H9 (cell line): ENCODE results near the gene PRKAG3. TPM values are rescaled to one million over a fixed set of nuclear protein-coding genes. Genes with fewer than 3 reads are reported as not detected.

Experiments used
- DNase-seq: peaks from one replicate; pipeline ENCODE4 v3.0.0-alpha.2; 2017
- H2AFZ ChIP-seq: one replicate; pipeline ENCODE4 v1.6.1; 2013; ENCODE audit warnings: mild to moderate bottlenecking, low read length, control low read depth, moderate library complexity
- H2AK5ac ChIP-seq: 2 replicates; pipeline ENCODE4 v1.6.1; 2013; ENCODE audit warnings: low read length, control low read depth, mixed read lengths; ENCODE audit not compliant: insufficient read length
- H2BK120ac ChIP-seq: one replicate; pipeline ENCODE4 v1.6.1; 2013; ENCODE audit warnings: low read depth, mild to moderate bottlenecking, low read length, control low read depth, inconsistent platforms; ENCODE audit not compliant: poor library complexity, severe bottlenecking
- H2BK12ac ChIP-seq: 2 replicates; pipeline ENCODE4 v1.6.1; 2013; ENCODE audit warnings: low read length, control low read depth, mixed read lengths, low read depth; ENCODE audit not compliant: insufficient read length
- H2BK15ac ChIP-seq: 2 replicates; pipeline ENCODE4 v1.6.1; 2013; ENCODE audit warnings: low read depth, low read length, control low read depth
- H2BK20ac ChIP-seq: one replicate; pipeline ENCODE4 v1.6.1; 2013; ENCODE audit warnings: low read depth, mild to moderate bottlenecking, low read length, control low read depth, inconsistent platforms; ENCODE audit not compliant: poor library complexity, severe bottlenecking
- H2BK5ac ChIP-seq: 2 replicates; pipeline ENCODE4 v1.6.1; 2013; ENCODE audit warnings: low read length, control low read depth, mixed read lengths; ENCODE audit not compliant: insufficient read length
- H3K14ac ChIP-seq: 2 replicates; pipeline ENCODE4 v1.6.1; 2013; ENCODE audit warnings: low read length, control low read depth; ENCODE audit not compliant: insufficient read depth
- H3K18ac ChIP-seq: 2 replicates; pipeline ENCODE4 v1.6.1; 2013; ENCODE audit warnings: low read depth, mild to moderate bottlenecking, mixed read lengths, low read length, control low read depth; ENCODE audit not compliant: insufficient read length
- H3K23ac ChIP-seq: 2 replicates; pipeline ENCODE4 v1.6.1; 2013; ENCODE audit warnings: low read length, control low read depth, mixed read lengths, low read depth; ENCODE audit not compliant: insufficient read length
- H3K23me2 ChIP-seq: 2 replicates; pipeline ENCODE4 v1.6.1; 2013; ENCODE audit warnings: low read depth, mild to moderate bottlenecking, mixed read lengths, low read length, control low read depth; ENCODE audit not compliant: insufficient read length, poor library complexity, severe bottlenecking
- H3K27ac ChIP-seq: 2 replicates; pipeline ENCODE4 v1.5.1; 2013; ENCODE audit warnings: low read length, control low read depth, mixed read lengths, low read depth; ENCODE audit not compliant: insufficient read length
- H3K27me3 ChIP-seq: 2 replicates; pipeline ENCODE4 v1.6.1; 2013; ENCODE audit warnings: low read length, control low read depth, inconsistent platforms; ENCODE audit not compliant: insufficient read depth
- H3K4ac ChIP-seq: 2 replicates; pipeline ENCODE4 v1.6.1; 2013; ENCODE audit warnings: low read depth, mild to moderate bottlenecking, control low read depth, inconsistent platforms, low read length, moderate library complexity
- H3K4me1 ChIP-seq: 2 replicates; pipeline ENCODE4 v1.6.1; 2013; ENCODE audit warnings: low read length, control low read depth, inconsistent platforms; ENCODE audit not compliant: insufficient read depth
- H3K4me2 ChIP-seq: 2 replicates; pipeline ENCODE4 v1.6.1; 2013; ENCODE audit warnings: low read length, control low read depth, mixed read lengths; ENCODE audit not compliant: insufficient read length, insufficient read depth
- H3K56ac ChIP-seq: 2 replicates; pipeline ENCODE4 v1.6.1; 2013; ENCODE audit warnings: low read depth, mild to moderate bottlenecking, mixed read lengths, low read length, control low read depth; ENCODE audit not compliant: insufficient read length
- H3K79me1 ChIP-seq: 2 replicates; pipeline ENCODE4 v1.6.1; 2013; ENCODE audit warnings: low read depth, mild to moderate bottlenecking, moderate library complexity, low read length, control low read depth, inconsistent platforms; ENCODE audit not compliant: insufficient read depth, poor library complexity, severe bottlenecking
- H3K79me2 ChIP-seq: 2 replicates; pipeline ENCODE4 v1.6.1; 2013; ENCODE audit warnings: low read length, control low read depth, inconsistent platforms; ENCODE audit not compliant: insufficient read depth
- H3K9ac ChIP-seq: 2 replicates; pipeline ENCODE4 v1.6.1; 2013; ENCODE audit warnings: low read length, control low read depth, mixed read lengths; ENCODE audit not compliant: insufficient read length; ENCODE audit errors: extremely low read depth
- H3K9me3 ChIP-seq: one replicate; pipeline ENCODE4 v1.6.1; 2013; ENCODE audit warnings: low read depth, low read length, inconsistent platforms; ENCODE audit not compliant: control insufficient read depth
- H3T11ph ChIP-seq: one replicate; pipeline ENCODE4 v1.6.1; 2013; ENCODE audit warnings: mild to moderate bottlenecking, low read length, control low read depth, inconsistent platforms
- H4K20me1 ChIP-seq: one replicate; pipeline ENCODE4 v1.6.1; 2013; ENCODE audit not compliant: control insufficient read depth, insufficient read length, insufficient read depth
- H4K5ac ChIP-seq: 2 replicates; pipeline ENCODE4 v1.6.1; 2013; ENCODE audit warnings: low read depth, mild to moderate bottlenecking, mixed read lengths, low read length, control low read depth; ENCODE audit not compliant: insufficient read length
- H4K8ac ChIP-seq: replicated peaks from 2 replicates; pipeline ENCODE4 v1.6.1; 2013; ENCODE audit warnings: low read length, control low read depth, mixed read lengths, low read depth; ENCODE audit not compliant: insufficient read length
- H4K91ac ChIP-seq: 2 replicates; pipeline ENCODE4 v1.6.1; 2013; ENCODE audit warnings: low read depth, mild to moderate bottlenecking, moderate library complexity, mixed read lengths, low read length, control low read depth; ENCODE audit not compliant: insufficient read length
- H3K27ac Mint-ChIP-seq, 3 experiments: 2 replicates in 2 of 3; 3 replicates in 1 of 3; pipeline ENCODE4 v1.8.0; 2020 to 2021; ENCODE audit warnings: mixed read lengths in 3 of 3, mild to moderate bottlenecking in 1 of 3, moderate library complexity in 1 of 3
- H3K27me3 Mint-ChIP-seq: 2 replicates; pipeline ENCODE4 v1.8.0; 2021; ENCODE audit warnings: low read depth, mild to moderate bottlenecking, moderate library complexity, mixed read lengths
- H3K36me3 Mint-ChIP-seq, 3 experiments: 2 replicates in 2 of 3; 3 replicates in 1 of 3; pipeline ENCODE4 v1.8.0; 2020 to 2021; ENCODE audit warnings: low read depth in 3 of 3, mixed read lengths in 3 of 3; ENCODE audit not compliant: insufficient read depth in 1 of 3
- H3K4me1 Mint-ChIP-seq, 2 experiments: 2 replicates each; pipeline ENCODE4 v1.8.0; 2020; ENCODE audit warnings: mixed read lengths in 2 of 2
- H3K4me3 Mint-ChIP-seq, 2 experiments: 2 replicates in 1 of 2; 3 replicates in 1 of 2; pipeline ENCODE4 v1.8.0; 2020 to 2021; ENCODE audit warnings: mild to moderate bottlenecking in 2 of 2, mixed read lengths in 2 of 2, moderate library complexity in 1 of 2
- H3K9me3 Mint-ChIP-seq, 2 experiments: 2 replicates in 1 of 2; 3 replicates in 1 of 2; pipeline ENCODE4 v1.8.0; 2020; ENCODE audit warnings: mild to moderate bottlenecking in 2 of 2, mixed read lengths in 2 of 2, moderate library complexity in 1 of 2
- CTCF ChIP-seq: fragments of 200-600 bp; sonication (generic); conservative IDR thresholded peaks from 3 replicates; pipeline ENCODE4 v1.8.0; 2021; ENCODE audit warnings: antibody characterized with exemption, mild to moderate bottlenecking
- WGBS: extraction: QIAGEN DNeasy Blood & Tissue Kit; methylation state at CpG from one replicate; pipeline ENCODE4 v1.1.7; 2013; ENCODE audit warnings: missing lambda C conversion rate, low lambda C conversion rate, mixed read lengths; ENCODE audit not compliant: insufficient read length; ENCODE audit errors: extremely low coverage; 5-methylcytosine and 5-hydroxymethylcytosine counted together
- total RNA-seq: library from RNA; stranded (reverse); gene quantifications from 2 replicates; pipeline ENCODE4 v1.2.1, GENCODE V29; 2021

The PRKAG3 gene
- total RNA-seq, 1 experiment from 2014 or later = not detected

GRCh38 chr2:218880102-218880858 lies 48.7 kb upstream of the PRKAG3 start, which contains the start of gene WNT10A:
Gene WNT10A (plus strand): TSS chr2:218880852. CDS start chr2:218880996, 144 bp downstream.
- Histone ChIP-seq H3K56ac (no peak within 1 kb of the TSS), H4K91ac (no peak within 1 kb of the TSS), H2BK120ac (no peak within 1 kb of the TSS), H3K27ac (no peak within 1 kb of the TSS), H3K79me1 (no peaks in the 10 kb centered on the region), H2AK5ac (no peak within 1 kb of the TSS), H3K4me1 (no peaks in the 10 kb centered on the region), H3K23ac (no peak within 1 kb of the TSS), H2BK12ac (no peak within 1 kb of the TSS), H3K4me2 (peak within 1 kb of the TSS; percentile 14), H4K20me1 (peaks cover 2% of the 10 kb centered on the region), H3K18ac (no peak within 1 kb of the TSS), H3K23me2 (no peaks in the 10 kb centered on the region), H3T11ph (no peak within 1 kb of the TSS), H3K4ac (no peak within 1 kb of the TSS), H3K9me3 (no peaks in the 10 kb centered on the region), H3K79me2 (no peaks in the 10 kb centered on the region), H4K8ac (no peak within 1 kb of the TSS), H2BK20ac (no peak within 1 kb of the TSS), H4K5ac (no peak within 1 kb of the TSS), H3K14ac (no peak within 1 kb of the TSS), H3K9ac (no peak within 1 kb of the TSS), H2AFZ (no peak within 1 kb of the TSS), H3K27me3 (peaks cover 91% of the 10 kb centered on the region), H2BK5ac (no peak within 1 kb of the TSS), H2BK15ac (no peak within 1 kb of the TSS)
- peak; percentile 57 for DNase-seq
- WGBS = no CpG with 5 or more reads among the region's 58 CpGs
- H3K36me3 Mint-ChIP-seq = no peaks in the 10 kb centered on the region; a peak in 1 of 7 replicates
- H3K27ac Mint-ChIP-seq = no peak within 1 kb of the TSS
- H3K27me3 Mint-ChIP-seq = peaks cover 97% of the 10 kb centered on the region
- TF ChIP-seq CTCF = no peak
- H3K9me3 Mint-ChIP-seq = peaks cover 2 to 4% of the 10 kb centered on the region in 2 experiments; a peak in 4 of 5 replicates
- H3K4me3 Mint-ChIP-seq = peak within 1 kb of the TSS; percentile 50 to 68
- peaks cover 19 to 30% of the 10 kb centered on the region in 2 experiments for H3K4me1 Mint-ChIP-seq
